ENCODE results near the gene GMDS. TPM values are rescaled to one million over a fixed set of nuclear protein-coding genes. Genes with fewer than 3 reads are reported as not detected.

GMDS gene
- total RNA-seq, 1 donor from 2014 or later: 35.7 TPM

DNA sequence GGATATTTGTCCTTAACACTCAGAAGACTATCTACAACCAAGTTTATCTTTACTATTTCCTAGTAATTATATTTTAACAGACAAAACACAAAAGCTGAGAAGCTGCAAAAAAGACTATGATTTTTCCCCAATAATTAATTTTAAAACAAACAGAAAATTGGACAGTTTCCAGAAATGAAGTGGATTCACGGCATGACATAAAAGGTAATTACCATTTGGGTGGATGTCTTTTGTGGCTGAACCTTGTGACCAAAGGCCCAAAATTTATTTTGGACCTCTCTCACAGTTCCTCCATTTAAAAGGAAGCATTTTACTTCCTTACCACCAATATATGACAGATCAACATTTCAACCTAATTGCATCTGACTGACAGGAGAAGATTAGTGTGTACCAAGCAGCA, 90.2 kb downstream of the GMDS start:
- H3K27ac Mint-ChIP-seq: no peak overlapping the region
- H3K9me3 Mint-ChIP-seq: no peaks in the 10 kb centered on the region
- H3K27me3 Mint-ChIP-seq (ENCODE audit: low read depth): peaks cover 20% of the 10 kb centered on the region
- peaks cover 20% of the 10 kb centered on the region for H3K4me1 Mint-ChIP-seq (ENCODE audit: low read depth)
- DNase-seq (ENCODE audit: low spot score): no peak
- intact Hi-C loops (cut with micrococcal nuclease): no loop called here
- H3K4me3 Mint-ChIP-seq (ENCODE audit: low read depth): no peak overlapping the region
- no peaks in the 10 kb centered on the region for H3K36me3 Mint-ChIP-seq (ENCODE audit: low read depth)

DNA sequence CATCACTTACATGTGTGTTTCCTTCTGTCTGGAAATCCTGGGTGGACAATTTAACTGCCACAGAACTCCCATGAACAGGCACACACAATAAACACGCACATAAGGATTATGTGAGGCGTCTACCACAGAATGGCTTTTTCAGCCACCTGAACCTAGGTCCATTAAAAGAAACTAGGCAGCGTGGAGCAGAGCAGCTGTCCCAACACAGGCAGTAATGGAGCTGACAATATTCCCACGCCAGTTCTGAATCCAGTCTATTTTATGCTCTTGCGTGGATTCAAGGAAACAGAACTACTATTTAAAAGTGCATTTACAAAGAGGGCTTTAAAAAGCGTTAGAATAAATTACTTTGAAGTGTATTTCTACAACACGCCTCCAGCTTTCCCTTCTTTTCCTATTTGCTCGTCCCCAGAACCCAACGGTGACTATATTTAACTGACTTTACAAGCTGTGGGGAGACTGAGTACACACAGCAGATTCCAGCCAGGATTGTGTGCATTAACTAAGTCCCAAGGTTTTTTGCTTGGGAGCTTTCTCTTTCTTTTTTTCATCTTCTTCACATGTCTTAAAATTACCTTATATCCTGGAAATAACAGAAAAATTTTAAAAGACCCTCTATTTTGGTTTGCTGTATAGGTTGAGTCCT, 95.9 kb downstream of the GMDS start:
- Mint-ChIP-seq H3K36me3 (ENCODE audit: low read depth) (no peaks in the 10 kb centered on the region), H3K4me3 (ENCODE audit: low read depth) (no peak overlapping the region), H3K9me3 (no peaks in the 10 kb centered on the region), H3K4me1 (ENCODE audit: low read depth) (no peaks in the 10 kb centered on the region), H3K27me3 (ENCODE audit: low read depth) (peaks cover 6% of the 10 kb centered on the region), H3K27ac (no peak overlapping the region)
- DNase-seq (ENCODE audit: low spot score): no peak
- intact Hi-C loops (cut with micrococcal nuclease): no loop called here

DNA sequence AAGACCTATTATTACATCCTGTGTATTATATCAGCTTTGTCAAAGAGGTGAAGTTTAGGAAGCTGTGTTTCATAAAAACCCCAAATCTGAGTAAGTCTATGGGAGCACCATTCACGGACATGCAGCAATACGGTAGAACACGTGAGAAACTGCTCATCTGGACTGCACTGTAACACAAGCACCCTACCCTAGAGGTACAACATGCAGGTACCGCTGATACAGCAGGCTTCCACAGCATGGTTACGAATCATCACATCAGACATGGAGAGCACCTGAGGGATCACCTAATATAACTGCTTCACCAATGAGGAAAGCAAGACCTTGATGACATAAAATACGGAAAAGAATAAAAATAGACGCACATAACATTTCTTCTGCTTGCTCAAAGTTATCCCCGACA, 96.7 kb downstream of the GMDS start:
- no peak for DNase-seq (ENCODE audit: low spot score)
- no peak overlapping the region for H3K4me3 Mint-ChIP-seq (ENCODE audit: low read depth)
- no peaks in the 10 kb centered on the region for H3K36me3 Mint-ChIP-seq (ENCODE audit: low read depth)
- H3K9me3 Mint-ChIP-seq: no peaks in the 10 kb centered on the region
- no peaks in the 10 kb centered on the region for H3K4me1 Mint-ChIP-seq (ENCODE audit: low read depth)
- intact Hi-C loops (cut with micrococcal nuclease): no loop called here
- no peak overlapping the region for H3K27ac Mint-ChIP-seq
- H3K27me3 Mint-ChIP-seq (ENCODE audit: low read depth): peaks cover 5% of the 10 kb centered on the region

DNA sequence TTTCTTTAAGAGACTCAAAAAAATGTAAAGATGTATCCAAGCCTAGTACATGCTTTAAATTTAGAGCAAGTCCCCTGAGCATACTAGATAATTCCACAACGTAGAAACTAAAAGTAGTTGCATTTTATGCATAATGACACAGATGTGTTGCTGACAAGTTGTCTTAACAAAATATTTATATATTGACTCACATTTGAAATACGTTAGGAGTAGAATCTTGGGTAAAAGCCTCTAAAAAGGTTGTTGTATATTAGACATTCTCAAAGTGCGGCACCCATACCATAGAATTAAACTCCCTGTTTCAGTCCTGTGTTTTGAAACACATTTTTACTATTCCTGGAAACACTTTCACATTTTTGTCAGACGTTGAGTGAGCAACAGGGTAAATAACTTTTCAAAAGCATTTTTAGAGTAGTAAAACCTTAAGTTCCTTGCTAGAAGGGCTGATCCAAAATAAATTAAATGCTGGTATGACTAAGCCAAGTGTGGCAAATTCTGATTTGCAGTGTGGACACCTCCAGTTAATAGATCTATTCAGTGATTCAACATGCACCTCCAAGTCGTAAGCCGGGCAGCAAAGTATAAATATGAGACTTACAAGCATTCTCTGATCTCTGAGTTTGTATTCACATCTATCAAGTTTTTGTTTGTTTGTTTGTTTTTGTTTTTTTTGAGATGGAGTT, 97.5 kb downstream of the GMDS start:
- intact Hi-C loops (cut with micrococcal nuclease): no loop called here
- DNase-seq (ENCODE audit: low spot score): no peak
- Mint-ChIP-seq H3K9me3 (no peaks in the 10 kb centered on the region), H3K4me3 (ENCODE audit: low read depth) (no peak overlapping the region), H3K27me3 (ENCODE audit: low read depth) (peaks cover 3% of the 10 kb centered on the region), H3K27ac (no peak overlapping the region), H3K4me1 (ENCODE audit: low read depth) (no peaks in the 10 kb centered on the region), H3K36me3 (ENCODE audit: low read depth) (no peaks in the 10 kb centered on the region)

DNA sequence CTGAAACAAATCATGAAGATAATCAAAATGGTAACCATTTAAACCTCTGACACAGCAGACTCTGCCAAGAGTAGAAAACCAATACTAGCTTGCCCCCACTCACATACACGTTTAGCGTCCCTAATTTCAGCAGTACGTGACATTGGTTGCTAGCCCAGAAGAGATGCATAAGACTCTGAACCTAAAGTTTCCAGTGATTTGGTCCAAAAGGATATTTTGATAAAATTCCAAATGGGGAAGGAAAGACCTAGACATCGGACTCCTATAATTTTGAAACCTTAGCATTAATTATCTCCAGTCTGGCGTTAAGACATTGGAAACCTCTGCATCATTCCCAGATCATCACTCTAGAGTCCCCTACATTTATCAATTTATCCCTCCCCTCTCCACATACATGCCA, 98.1 kb downstream of the GMDS start:
- no peaks in the 10 kb centered on the region for H3K4me1 Mint-ChIP-seq (ENCODE audit: low read depth)
- intact Hi-C loops (cut with micrococcal nuclease): no loop called here

DNA sequence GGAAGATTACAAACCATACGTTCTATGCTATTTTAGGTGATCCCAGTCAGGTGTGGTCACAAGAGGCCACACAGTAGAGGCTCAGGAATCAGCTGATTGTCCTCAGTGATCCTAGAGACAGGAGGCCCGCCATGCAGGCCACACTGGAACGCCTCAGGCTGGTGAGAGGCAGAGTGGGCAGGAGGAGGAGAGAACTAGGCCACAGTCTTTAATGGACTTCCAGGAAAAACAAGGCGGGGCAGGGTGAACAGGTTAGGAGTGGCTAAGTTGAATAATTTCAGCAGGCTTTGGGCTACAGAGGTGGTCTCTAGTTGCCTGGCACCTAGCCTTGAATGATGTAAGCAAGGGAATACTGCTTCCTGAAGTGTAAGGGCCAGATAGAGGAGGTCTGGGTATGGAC, 101.2 kb downstream of the GMDS start:
- intact Hi-C loops (cut with micrococcal nuclease): no loop called here
- H3K36me3 Mint-ChIP-seq (ENCODE audit: low read depth): no peaks in the 10 kb centered on the region
- DNase-seq (ENCODE audit: low spot score): no peak

More for the DNA sequence above, 98.1 kb downstream of the GMDS start:
- Mint-ChIP-seq H3K9me3 (no peaks in the 10 kb centered on the region), H3K27me3 (ENCODE audit: low read depth) (peaks cover 3% of the 10 kb centered on the region), H3K27ac (no peak overlapping the region), H3K4me3 (ENCODE audit: low read depth) (no peak overlapping the region), H3K36me3 (ENCODE audit: low read depth) (no peaks in the 10 kb centered on the region)
- no peak for DNase-seq (ENCODE audit: low spot score)

DNA sequence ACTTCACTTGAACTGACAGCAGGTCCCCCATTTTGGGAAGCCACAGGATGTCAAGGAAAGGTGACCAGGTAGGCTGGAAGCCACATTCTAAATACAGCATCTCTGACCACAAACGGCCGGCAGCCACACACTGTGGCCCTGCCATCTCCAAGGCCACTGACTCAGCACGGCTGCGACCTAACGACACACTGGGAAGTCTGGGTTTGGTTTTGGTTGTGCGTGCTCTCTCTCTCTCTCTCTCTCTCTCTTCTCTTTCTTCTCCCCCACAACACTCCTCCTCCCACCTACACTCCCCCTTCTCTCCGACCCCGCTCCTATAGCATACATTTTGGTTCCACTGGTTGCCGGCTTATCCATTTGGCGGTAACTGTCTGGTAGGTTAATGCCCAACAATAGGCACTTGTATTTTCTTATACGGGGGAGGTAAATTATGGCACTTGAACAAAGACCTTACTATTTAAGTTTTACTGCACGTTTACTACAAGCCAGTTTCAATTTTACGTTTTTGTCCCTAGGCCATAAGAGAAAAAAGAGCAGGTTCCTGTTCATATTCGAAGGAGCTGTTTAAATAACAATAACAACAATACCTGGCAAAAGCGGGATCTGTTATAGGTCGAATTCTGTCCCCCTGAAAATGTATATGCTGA, 103.6 kb downstream of the GMDS start:
- intact Hi-C loops (cut with micrococcal nuclease): no loop called here
- H3K36me3 Mint-ChIP-seq (ENCODE audit: low read depth): no peaks in the 10 kb centered on the region
- no peak overlapping the region for H3K27ac Mint-ChIP-seq
- no peaks in the 10 kb centered on the region for H3K4me1 Mint-ChIP-seq (ENCODE audit: low read depth)
- no peak overlapping the region for H3K4me3 Mint-ChIP-seq (ENCODE audit: low read depth)
- DNase-seq (ENCODE audit: low spot score): no peak
- H3K9me3 Mint-ChIP-seq: no peaks in the 10 kb centered on the region
- H3K27me3 Mint-ChIP-seq (ENCODE audit: low read depth): peaks cover 2% of the 10 kb centered on the region

More for the DNA sequence above, 101.2 kb downstream of the GMDS start:
- H3K4me3 Mint-ChIP-seq (ENCODE audit: low read depth): no peak overlapping the region
- no peaks in the 10 kb centered on the region for H3K4me1 Mint-ChIP-seq (ENCODE audit: low read depth)
- no peaks in the 10 kb centered on the region for H3K27me3 Mint-ChIP-seq (ENCODE audit: low read depth)
- no peaks in the 10 kb centered on the region for H3K9me3 Mint-ChIP-seq
- no peak overlapping the region for H3K27ac Mint-ChIP-seq

DNA sequence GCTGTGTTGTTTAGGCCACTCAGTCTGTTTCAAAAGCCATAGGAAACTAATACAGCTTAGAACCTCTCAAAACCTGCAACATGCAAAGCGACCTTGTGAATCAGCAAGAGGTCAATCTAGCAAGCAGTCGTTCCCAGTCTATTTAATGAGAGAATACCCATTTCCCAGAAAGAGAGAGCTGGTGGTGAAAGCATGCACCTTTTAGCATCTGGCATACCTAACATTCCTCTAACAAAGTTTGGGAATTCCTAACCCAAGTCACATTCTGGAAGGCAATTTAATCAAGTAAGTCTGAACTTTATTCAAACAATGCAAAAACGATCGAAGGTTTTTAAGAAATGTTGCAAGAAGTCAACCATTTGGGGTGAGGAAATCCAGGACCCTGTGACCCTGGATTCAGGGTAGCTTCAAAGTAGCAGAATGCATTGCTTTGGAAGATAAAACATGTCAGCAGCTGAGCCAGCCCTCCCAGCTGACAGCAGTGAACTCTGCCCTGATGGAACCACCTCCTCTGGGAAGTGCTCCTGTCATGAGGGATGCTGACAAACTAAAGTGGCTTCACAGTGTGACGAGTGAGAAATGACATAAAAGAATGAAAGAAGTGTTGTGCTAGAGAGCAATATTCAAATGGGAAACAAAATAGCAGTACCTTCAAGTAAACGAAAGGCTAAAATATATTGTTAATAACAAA, 104.8 kb downstream of the GMDS start:
- no peak overlapping the region for H3K4me3 Mint-ChIP-seq (ENCODE audit: low read depth)
- no peaks in the 10 kb centered on the region for H3K9me3 Mint-ChIP-seq
- DNase-seq (ENCODE audit: low spot score): no peak
- H3K36me3 Mint-ChIP-seq (ENCODE audit: low read depth): no peaks in the 10 kb centered on the region
- H3K27ac Mint-ChIP-seq: no peak overlapping the region
- H3K27me3 Mint-ChIP-seq (ENCODE audit: low read depth): peaks cover 2% of the 10 kb centered on the region
- no peaks in the 10 kb centered on the region for H3K4me1 Mint-ChIP-seq (ENCODE audit: low read depth)
- intact Hi-C loops (cut with micrococcal nuclease): no loop called here

DNA sequence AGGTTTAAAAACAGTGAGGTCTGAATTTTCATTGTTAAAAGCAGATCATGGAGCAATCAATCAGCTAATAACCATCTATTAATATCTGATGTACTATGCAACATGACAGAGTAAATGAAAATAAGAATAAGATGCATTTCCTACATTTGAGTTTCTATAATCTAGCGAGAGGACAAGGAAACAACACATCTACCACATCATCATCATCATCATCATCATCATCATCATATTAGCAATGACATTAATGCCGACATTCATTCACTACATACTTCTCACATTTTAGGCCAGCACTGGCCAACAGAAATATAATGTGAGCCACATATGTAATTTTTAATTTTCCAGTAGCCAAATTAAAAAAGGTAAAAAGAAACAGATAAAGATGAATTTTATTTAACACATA, 110.0 kb downstream of the GMDS start:
- peaks cover 13% of the 10 kb centered on the region for H3K27me3 Mint-ChIP-seq (ENCODE audit: low read depth)
- no peak overlapping the region for H3K27ac Mint-ChIP-seq
- intact Hi-C loops (cut with micrococcal nuclease): no loop called here
- no peak for DNase-seq (ENCODE audit: low spot score)
- no peaks in the 10 kb centered on the region for H3K4me1 Mint-ChIP-seq (ENCODE audit: low read depth)
- H3K9me3 Mint-ChIP-seq: no peaks in the 10 kb centered on the region
- no peaks in the 10 kb centered on the region for H3K36me3 Mint-ChIP-seq (ENCODE audit: low read depth)
- H3K4me3 Mint-ChIP-seq (ENCODE audit: low read depth): no peak overlapping the region

DNA sequence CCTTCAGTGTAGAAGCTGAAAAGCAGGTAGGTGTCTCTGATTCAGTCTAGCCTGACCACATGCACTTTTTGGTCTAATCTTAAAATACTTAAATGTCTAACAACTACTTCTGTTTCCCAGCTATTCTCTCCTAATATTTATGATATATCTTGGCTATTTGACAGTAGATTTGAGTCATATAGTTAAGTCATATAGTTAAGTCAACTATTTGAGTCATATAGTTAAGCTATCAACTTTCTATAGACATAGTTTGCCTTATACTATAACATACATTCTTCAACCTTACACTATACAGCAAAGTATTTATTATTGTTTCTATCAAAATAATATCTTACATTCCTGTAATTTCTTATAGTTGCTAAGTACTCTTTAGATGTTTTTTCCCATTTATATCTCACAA, 110.9 kb downstream of the GMDS start:
- Mint-ChIP-seq H3K9me3 (no peaks in the 10 kb centered on the region), H3K4me1 (ENCODE audit: low read depth) (peaks cover 5% of the 10 kb centered on the region), H3K36me3 (ENCODE audit: low read depth) (no peaks in the 10 kb centered on the region), H3K27ac (no peak overlapping the region), H3K27me3 (ENCODE audit: low read depth) (peaks cover 13% of the 10 kb centered on the region), H3K4me3 (ENCODE audit: low read depth) (no peak overlapping the region)
- no peak for DNase-seq (ENCODE audit: low spot score)
- intact Hi-C loops (cut with micrococcal nuclease): no loop called here

DNA sequence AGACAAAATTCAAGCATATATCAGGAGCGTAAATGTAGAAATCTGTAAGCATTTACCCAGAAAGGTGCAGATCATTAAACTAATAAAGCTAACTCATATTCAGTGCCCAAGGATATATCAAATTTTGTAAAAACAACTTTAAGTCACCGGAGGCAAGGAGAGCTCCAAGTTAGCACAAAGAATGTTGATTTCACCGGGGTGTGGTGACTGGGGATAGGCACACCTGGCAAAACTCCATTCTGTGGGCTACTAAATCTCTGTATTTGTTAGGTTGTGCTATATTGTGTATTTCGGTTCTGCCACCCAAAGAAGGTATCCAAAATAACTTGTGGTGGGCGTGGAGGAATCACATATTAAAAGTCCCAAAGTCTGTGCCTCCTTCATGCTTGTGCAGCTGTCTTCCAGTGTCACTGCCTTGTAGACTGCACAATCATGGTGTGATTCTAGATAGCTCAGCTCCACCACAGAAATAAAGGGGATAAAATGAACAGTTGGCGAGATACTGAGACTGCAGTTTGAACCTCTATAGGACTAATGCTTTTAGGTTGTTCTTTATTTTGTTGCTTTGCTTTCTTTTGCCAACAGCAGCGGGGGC, 111.6 kb downstream of the GMDS start:
- no peak for DNase-seq (ENCODE audit: low spot score)
- intact Hi-C loops (cut with micrococcal nuclease): no loop called here
- Mint-ChIP-seq H3K4me3 (ENCODE audit: low read depth) (no peak overlapping the region), H3K27me3 (ENCODE audit: low read depth) (peaks cover 13% of the 10 kb centered on the region), H3K27ac (no peak overlapping the region), H3K4me1 (ENCODE audit: low read depth) (peaks cover 12% of the 10 kb centered on the region), H3K36me3 (ENCODE audit: low read depth) (no peaks in the 10 kb centered on the region), H3K9me3 (no peaks in the 10 kb centered on the region)

DNA sequence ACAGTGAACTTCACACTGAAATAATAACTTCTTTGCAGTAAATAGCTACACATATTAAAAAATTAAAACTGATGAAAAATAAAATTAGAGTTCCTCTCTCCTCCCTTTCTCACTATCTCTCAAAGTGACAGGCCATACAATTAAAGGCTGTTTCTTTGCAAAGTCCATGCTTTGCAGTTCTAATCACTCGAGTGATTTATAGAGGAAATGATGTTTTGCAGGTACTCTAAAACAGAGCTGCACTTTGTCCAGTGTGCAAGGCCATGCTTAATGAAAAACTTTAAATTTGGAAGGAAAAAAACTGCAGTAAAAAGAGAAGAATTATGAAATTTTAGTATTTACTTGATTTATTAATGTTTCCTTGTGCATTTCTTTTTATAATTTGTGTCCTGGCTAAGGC, 112.5 kb downstream of the GMDS start:
- H3K9me3 Mint-ChIP-seq: no peaks in the 10 kb centered on the region
- peaks cover 19% of the 10 kb centered on the region for H3K4me1 Mint-ChIP-seq (ENCODE audit: low read depth)
- no peaks in the 10 kb centered on the region for H3K36me3 Mint-ChIP-seq (ENCODE audit: low read depth)
- peaks cover 11% of the 10 kb centered on the region for H3K27me3 Mint-ChIP-seq (ENCODE audit: low read depth)
- no peak overlapping the region for H3K4me3 Mint-ChIP-seq (ENCODE audit: low read depth)
- no peak overlapping the region for H3K27ac Mint-ChIP-seq
- no peak for DNase-seq (ENCODE audit: low spot score)
- intact Hi-C loops (cut with micrococcal nuclease): no loop called here

Measured in activated T-helper 2 cell treated with anti-CD3 and anti-CD28 coated beads, Interferon-gamma antibody, Interleukin-2, Interleukin-4, amounts not matched to agents 10 μg/mL and 5 μg/mL and 100 μg/mL, durations not matched to agents 14 hours and 24 hours and 36 hours (primary cell).